ENCODE data around the gene GGT5. TPM values are rescaled to one million over a fixed set of nuclear protein-coding genes. Genes with fewer than 3 reads are reported as not detected.
"Not testable (repeated sequence)": the region's sequence is repeated elsewhere in the genome, so short reads cannot be mapped to it uniquely, and the experiment has no call there.

GGT5 gene
- total and polyA plus RNA-seq, 2 of the 13 experiments (the other 11 are each of a cell fraction or from before 2014, with no cell fraction given) = 0.69 to 3.1 TPM

- H3K4me3 ChIP-seq (replicated peaks in 1 of 3; ENCODE audit: insufficient read depth in 1 of 3, low read depth in 2 of 3, low read length in 3 of 3) = not testable (repeated sequence)
- peak overlapping the region; percentile 78 for H3K27ac ChIP-seq (ENCODE audit: extremely low read length, insufficient read depth, low read length)
These were observed 38.2 kb downstream of the GGT5 start for GRCh38 chr22:24206460-24207263.

More at GRCh38 chr22:24206460-24207263, 38.2 kb downstream of the GGT5 start:
- FAIRE-seq; intact Hi-C loops (cut with micrococcal nuclease; ENCODE audit: unreplicated experiment); H2AFZ ChIP-seq (ENCODE audit: low read length); H3K36me3 ChIP-seq (replicated peaks in 1 of 2; ENCODE audit: control insufficient read depth in 1 of 2, insufficient read depth in 2 of 2, low read length in 2 of 2); CTCF ChIA-PET (ENCODE audit: low intra/inter-chr PET ratio, low total read pairs); ATAC-seq; BruUV-seq (replicated peaks); H3K27me3 ChIP-seq (ENCODE audit: control insufficient read depth in 1 of 2, insufficient read depth in 2 of 2, low read length in 2 of 2); in situ Hi-C loops (cut with HindIII; ENCODE audit: extremely low pct_ligation_motif_present, low pct_unique_long_range_greater_than_20kb); H3K79me2 ChIP-seq (ENCODE audit: insufficient read depth, low read length); H4K20me1 ChIP-seq (ENCODE audit: insufficient read depth, low read length); H3K9me3 ChIP-seq (ENCODE audit: low read length): not testable (repeated sequence)
- peak; percentile 29 for DNase-seq (ENCODE audit: low spot score)
- WGBS (ENCODE audit: low lambda C conversion rate) = 86% methylated on average over 15 of the region's 15 CpGs
- TF ChIP-seq PATZ1 (CRISPR knock-in tag; IDR thresholded peaks at IDR 0.05) = peak; percentile 66; the same call in 1 of the 2 replicates
- H3K4me1 ChIP-seq (ENCODE audit: insufficient read depth, low read length) = peaks cover 63% of the 10 kb centered on the region
- POLR2A ChIA-PET = interaction anchor here (1.0 kb wide), 2 partner anchors 10 to 36 kb away, joined by 3 read pairs; no protein-coding TSS in a partner anchor
- peak overlapping the region; percentile 53 for H3K4me2 ChIP-seq (ENCODE audit: low read depth, low read length)
- peak overlapping the region; percentile 30; the same call in 1 of the 2 replicates for H3K9ac ChIP-seq (ENCODE audit: insufficient read depth, low read depth, low read length)

Measured in HepG2 (cell line).